GM10266 (cell line): ENCODE results near the gene GSTA4.

ENCODE experiments used
- DNase-seq: peaks from one replicate; pipeline ENCODE4 v3.0.0; 2012; ENCODE audit errors: extremely low spot score
- TF ChIP-seq, protein P1 (sequence below): IDR thresholded peaks from 2 replicates; pipeline ENCODE4 v1.5.1; 2012; ENCODE audit warnings: mild to moderate bottlenecking, low read depth; ENCODE audit not compliant: control insufficient read depth, insufficient read depth; ENCODE audit errors: missing control alignments

Gene GSTA4

DNA sequence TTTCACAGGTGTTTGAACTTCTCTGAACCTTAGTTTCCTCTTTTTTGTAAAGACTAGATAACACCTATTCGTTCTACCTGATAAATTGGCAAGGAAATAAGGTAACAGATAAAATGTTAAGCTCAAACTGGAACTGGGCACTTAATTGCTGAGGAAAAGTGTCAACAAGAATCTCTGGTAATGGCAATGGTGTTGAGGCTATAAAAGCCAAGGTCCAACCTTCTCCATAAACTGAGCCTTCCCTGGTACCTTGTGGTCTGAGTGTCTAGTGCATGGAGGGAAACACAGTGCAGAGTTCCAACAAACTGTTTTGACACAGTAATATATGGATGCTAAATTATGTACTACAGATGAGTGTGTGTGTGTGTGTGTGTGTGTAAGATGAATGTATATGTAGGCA lies 33.4 kb upstream of the GSTA4 start:
- TF ChIP-seq, protein P1, sequence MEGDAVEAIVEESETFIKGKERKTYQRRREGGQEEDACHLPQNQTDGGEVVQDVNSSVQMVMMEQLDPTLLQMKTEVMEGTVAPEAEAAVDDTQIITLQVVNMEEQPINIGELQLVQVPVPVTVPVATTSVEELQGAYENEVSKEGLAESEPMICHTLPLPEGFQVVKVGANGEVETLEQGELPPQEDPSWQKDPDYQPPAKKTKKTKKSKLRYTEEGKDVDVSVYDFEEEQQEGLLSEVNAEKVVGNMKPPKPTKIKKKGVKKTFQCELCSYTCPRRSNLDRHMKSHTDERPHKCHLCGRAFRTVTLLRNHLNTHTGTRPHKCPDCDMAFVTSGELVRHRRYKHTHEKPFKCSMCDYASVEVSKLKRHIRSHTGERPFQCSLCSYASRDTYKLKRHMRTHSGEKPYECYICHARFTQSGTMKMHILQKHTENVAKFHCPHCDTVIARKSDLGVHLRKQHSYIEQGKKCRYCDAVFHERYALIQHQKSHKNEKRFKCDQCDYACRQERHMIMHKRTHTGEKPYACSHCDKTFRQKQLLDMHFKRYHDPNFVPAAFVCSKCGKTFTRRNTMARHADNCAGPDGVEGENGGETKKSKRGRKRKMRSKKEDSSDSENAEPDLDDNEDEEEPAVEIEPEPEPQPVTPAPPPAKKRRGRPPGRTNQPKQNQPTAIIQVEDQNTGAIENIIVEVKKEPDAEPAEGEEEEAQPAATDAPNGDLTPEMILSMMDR, result no peak
- no peak for DNase-seq

DNA sequence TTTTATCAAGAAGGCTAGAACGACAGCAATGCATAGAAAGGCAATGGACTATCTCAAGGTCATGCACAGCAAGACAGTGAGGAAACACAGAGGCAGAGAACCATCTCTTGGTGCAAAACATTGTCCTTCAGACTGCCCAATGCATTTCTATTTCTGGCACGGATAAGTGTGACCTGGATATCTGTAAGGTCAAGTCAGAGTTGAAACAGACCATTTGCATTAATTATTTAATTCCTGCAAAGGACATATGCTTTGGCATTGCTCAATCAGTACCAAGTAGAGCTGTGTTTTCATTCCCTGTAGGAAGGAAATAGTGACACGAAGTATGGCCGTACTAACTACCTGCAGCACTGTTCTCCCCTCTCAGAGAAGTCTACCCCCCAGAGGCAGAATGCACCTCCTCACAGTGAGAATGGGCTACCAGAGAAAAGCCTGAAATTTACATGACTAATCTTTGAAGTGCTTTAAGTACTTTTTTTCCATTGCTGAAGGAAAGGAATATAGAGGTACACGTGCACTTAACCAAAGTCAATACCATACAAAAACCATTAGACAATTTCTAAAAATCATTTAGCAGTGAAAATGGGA lies 32.1 kb upstream of the GSTA4 start:
- no peak for DNase-seq
- TF ChIP-seq, protein P1, result no peak

DNA sequence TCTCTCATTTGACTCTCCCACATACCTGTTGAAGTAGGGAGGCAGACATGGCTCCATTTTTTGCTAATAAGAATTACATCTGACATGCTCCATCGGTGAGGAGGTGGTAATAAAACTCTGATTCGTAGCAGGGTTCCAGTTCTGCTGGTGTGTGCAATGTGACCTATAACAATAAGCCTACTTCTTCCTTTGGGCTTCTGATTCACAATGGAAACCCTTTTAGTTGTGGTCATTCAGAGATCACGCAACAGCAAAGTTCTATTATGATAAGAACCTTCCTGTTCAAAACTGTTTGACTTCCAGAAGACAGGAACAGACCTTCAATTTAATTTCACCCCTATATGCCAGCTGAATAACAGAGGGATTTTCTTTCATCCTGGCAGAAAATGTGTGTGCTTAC lies 31.4 kb upstream of the GSTA4 start:
- DNase-seq, result no peak
- TF ChIP-seq, protein P1, result no peak

DNA sequence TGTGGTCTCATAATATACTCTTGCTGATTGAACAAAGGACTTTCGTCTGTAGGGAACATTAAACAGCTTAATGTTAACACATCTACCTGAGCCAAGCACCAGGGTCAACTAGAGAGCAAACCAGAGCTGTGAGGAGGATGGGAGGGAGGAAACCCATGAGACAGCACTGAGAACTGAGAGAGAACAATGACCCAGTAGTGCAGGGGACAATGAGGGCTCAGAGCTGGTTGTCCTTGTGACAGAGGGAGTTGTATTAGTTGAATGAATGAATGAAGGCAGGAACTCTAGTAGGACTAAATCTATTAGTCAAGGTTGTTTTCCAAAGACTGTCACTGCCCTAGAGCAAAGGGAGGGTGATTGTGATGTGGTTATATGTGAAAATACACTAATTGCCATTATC lies 28.2 kb upstream of the GSTA4 start:
- no peak for DNase-seq
- TF ChIP-seq, protein P1, result no peak

DNA sequence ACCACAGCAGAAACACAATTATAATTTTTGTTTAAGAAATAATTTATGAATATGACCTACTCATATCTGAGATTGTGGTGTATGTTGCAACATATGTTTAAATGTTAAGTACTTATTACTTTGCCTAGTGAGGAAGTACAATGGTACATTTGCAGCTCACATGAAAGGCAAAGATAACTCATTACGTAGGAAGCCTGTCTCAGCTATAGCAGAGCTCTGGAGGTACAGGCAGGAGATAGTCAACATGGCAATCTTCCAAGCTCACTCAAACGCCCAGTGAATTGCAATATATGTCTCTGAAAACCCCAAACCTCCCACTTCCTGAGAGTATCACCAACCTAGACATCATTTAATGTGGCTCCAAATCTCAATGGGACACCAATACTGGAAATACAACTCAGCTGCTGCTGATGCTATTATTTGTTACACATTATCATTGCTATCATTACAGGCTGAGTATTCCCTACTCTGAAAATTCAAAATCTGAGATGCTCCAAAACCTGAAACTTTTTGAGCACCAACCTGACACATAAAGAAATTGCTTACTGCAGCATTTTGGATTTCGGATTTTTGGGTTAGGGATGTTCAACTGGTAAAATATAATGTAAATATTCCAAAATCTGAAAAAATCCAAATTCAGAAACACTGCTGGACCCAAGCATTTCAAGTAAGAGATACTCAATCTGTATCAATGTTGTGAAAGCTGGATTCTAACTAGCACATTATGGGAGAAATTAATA lies 25.1 kb upstream of the GSTA4 start:
- DNase-seq, result no peak

DNA sequence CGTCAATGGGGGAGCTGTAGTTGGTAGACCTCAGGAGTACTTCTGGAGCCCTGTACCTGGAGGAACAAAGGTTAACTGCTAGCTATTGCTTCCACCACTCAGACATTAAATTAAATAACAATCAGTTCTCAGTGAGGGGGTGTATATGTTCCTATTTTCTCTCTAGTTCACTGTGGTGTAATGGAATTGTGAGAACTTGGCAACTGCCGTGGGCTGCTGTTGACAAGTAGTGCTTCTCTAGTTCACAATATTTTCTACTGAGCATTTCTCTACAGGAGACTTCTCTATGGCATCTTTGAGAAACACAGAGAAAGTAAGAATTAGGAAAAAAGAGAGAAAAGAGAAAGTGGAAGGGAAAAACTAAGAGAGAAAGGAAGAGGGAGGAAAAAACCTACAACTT lies 23.4 kb upstream of the GSTA4 start:
- no peak for DNase-seq
- TF ChIP-seq, protein P1, result no peak

More for the DNA sequence above, 25.1 kb upstream of the GSTA4 start:
- TF ChIP-seq, protein P1, result no peak

DNA sequence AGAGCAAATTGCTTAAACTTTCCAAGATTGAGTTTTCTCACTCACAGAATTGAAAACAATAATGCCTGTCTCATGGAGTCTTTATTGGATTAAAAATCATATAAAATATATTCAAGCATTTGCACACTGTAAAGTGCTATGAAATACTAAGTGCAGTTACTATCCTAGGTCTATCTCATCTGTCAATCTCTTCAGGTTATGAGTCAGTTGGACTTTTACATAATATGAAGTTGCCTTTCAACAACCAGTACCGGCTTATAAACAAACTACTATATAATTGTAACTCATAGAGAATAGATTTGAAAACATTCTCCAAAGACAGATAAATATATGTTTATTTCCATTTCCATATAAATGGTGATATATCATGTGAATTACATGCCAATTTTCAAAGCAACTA lies 20.4 kb upstream of the GSTA4 start:
- DNase-seq, result no peak

More for the DNA sequence above, 20.4 kb upstream of the GSTA4 start:
- TF ChIP-seq, protein P1, result no peak
